Fibroblast of lung (primary cell): Measurements from ENCODE around the gene FGF14. TPM values are rescaled to one million over a fixed set of nuclear protein-coding genes. Genes with fewer than 3 reads are reported as not detected.

Experiments used
- DNase-seq, 2 donors: peaks; one replicate each; pipeline versions ENCODE4 v3.0.0 to v3.0.0-alpha.2; 2010; ENCODE audit warnings: low read depth in 2 of 2
- H2AFZ ChIP-seq: 2 replicates; pipeline ENCODE4 v1.5.1; 2012; ENCODE audit warnings: low read length, control low read depth, inconsistent platforms
- H3K27ac ChIP-seq: 2 replicates; pipeline ENCODE4 v1.5.1; 2011; ENCODE audit warnings: low read length, control low read depth; ENCODE audit not compliant: insufficient read depth
- H3K27me3 ChIP-seq: 2 replicates; pipeline ENCODE4 v1.5.1; 2011; ENCODE audit warnings: mild to moderate bottlenecking, low read length; ENCODE audit not compliant: control insufficient read depth, insufficient read depth
- H3K36me3 ChIP-seq: 2 replicates; pipeline ENCODE4 v1.5.1; 2011; ENCODE audit warnings: low read length; ENCODE audit not compliant: control insufficient read depth, insufficient read depth
- H3K4me1 ChIP-seq: 2 replicates; pipeline ENCODE4 v1.5.1; 2011; ENCODE audit warnings: low read length; ENCODE audit not compliant: control insufficient read depth, insufficient read depth; ENCODE audit errors: extremely low read depth
- H3K4me2 ChIP-seq: 2 replicates; pipeline ENCODE4 v1.5.1; 2011; ENCODE audit warnings: low read length, control low read depth; ENCODE audit not compliant: insufficient read depth; ENCODE audit errors: extremely low read depth
- H3K4me3 ChIP-seq, 4 experiments: fragments of 200-600 bp in 1 of 4; sonication (generic) in 1 of 4; replicated peaks in 1 of 4; 2 replicates each; pipeline ENCODE4 v1.5.1; 2011 to 2016; ENCODE audit warnings: low read length in 4 of 4, low read depth in 3 of 4, mild to moderate bottlenecking in 3 of 4, control low read depth in 2 of 4, inconsistent platforms in 1 of 4, mixed read lengths in 1 of 4; ENCODE audit not compliant: insufficient read depth in 1 of 4; ENCODE audit errors: control extremely low read depth in 1 of 4
- H3K79me2 ChIP-seq: 2 replicates; pipeline ENCODE4 v1.5.1; 2012; ENCODE audit warnings: mild to moderate bottlenecking, low read length, inconsistent platforms; ENCODE audit not compliant: control insufficient read depth, insufficient read depth
- H3K9ac ChIP-seq: 2 replicates; pipeline ENCODE4 v1.5.1; 2011; ENCODE audit warnings: mild to moderate bottlenecking, low read length, control low read depth; ENCODE audit not compliant: insufficient read depth
- H3K9me3 ChIP-seq: 2 replicates; pipeline ENCODE4 v1.5.1; 2012; ENCODE audit warnings: low read depth, low read length; ENCODE audit not compliant: control insufficient read depth, insufficient read depth
- H4K20me1 ChIP-seq: 2 replicates; pipeline ENCODE4 v1.5.1; 2011; ENCODE audit warnings: low read length; ENCODE audit not compliant: control insufficient read depth, insufficient read depth; ENCODE audit errors: extremely low read depth
- EZH2 ChIP-seq: IDR thresholded peaks from 2 replicates; pipeline ENCODE4 v1.5.1; 2012; ENCODE audit warnings: low read length, control low read depth, mild to moderate bottlenecking; ENCODE audit errors: missing control alignments
- polyA plus RNA-seq, 2 donors: library from polyadenylated mRNA; depleted of rRNA in 1 of 2; stranded (reverse) in 1 of 2; unstranded in 1 of 2; fragments of >200 nt; gene quantifications; 2 replicates each; pipeline ENCODE4 v1.2.1, GENCODE V29; 2011 to 2012; ENCODE audit warnings: missing spikeins in 1 of 2
- total RNA-seq: library from RNA; depleted of rRNA; stranded (reverse); fragments of >200 nt; gene quantifications from 2 replicates; pipeline ENCODE4 v1.2.1, GENCODE V29; 2014
- TF ChIP-seq, protein P1 (sequence below), 2 donors: IDR thresholded peaks in 1 of 2; conservative IDR thresholded peaks in 1 of 2; 1 replicate in 1 of 2; 2 replicates in 1 of 2; pipeline ENCODE4 v1.5.1; 2011 to 2012; ENCODE audit warnings: low read length in 2 of 2, control low read depth in 1 of 2, inconsistent platforms in 1 of 2, low read depth in 1 of 2, mild to moderate bottlenecking in 1 of 2

Gene FGF14
- total and polyA plus RNA-seq, 2 donors (not counting 1 experiment from before 2014, with no cell fraction given) = 0.94 to 7.8 TPM

DNA sequence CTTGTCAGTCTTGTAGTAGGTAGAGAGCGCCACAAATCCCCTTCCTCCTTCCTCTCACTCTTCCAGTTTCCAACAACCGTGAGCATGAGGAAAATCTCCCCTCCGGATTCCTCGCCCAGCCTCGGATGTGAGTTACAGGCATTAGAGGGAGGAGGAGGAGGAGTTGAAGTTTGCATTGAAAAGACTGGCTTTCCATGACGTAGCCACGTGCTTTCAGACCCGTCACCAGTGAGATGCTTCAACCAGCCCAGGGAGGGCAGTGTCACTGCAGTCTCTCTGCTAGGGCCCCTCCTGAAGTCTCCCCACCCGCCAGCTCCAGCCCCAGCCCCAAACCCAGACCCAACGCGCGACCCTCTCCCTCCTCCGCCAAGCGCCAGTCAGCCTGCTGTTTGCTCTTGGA lies 442 bp upstream of the FGF14 start:
- no peaks in the 10 kb centered on the region for H4K20me1 ChIP-seq
- DNase-seq = peak; percentile 48 to 70
- H3K9ac ChIP-seq = no peak overlapping the region
- TF ChIP-seq EZH2 = no peak
- TF ChIP-seq, protein P1, sequence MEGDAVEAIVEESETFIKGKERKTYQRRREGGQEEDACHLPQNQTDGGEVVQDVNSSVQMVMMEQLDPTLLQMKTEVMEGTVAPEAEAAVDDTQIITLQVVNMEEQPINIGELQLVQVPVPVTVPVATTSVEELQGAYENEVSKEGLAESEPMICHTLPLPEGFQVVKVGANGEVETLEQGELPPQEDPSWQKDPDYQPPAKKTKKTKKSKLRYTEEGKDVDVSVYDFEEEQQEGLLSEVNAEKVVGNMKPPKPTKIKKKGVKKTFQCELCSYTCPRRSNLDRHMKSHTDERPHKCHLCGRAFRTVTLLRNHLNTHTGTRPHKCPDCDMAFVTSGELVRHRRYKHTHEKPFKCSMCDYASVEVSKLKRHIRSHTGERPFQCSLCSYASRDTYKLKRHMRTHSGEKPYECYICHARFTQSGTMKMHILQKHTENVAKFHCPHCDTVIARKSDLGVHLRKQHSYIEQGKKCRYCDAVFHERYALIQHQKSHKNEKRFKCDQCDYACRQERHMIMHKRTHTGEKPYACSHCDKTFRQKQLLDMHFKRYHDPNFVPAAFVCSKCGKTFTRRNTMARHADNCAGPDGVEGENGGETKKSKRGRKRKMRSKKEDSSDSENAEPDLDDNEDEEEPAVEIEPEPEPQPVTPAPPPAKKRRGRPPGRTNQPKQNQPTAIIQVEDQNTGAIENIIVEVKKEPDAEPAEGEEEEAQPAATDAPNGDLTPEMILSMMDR (conservative IDR thresholded peaks at IDR 0.05 in 1 of 2, IDR thresholded peaks at IDR 0.05 in 1 of 2; ENCODE audit: low read depth in 1 of 2, low read length in 2 of 2) = peak; percentile 6 to 46
- no peaks in the 10 kb centered on the region for H3K27me3 ChIP-seq
- H3K4me3 ChIP-seq = peak overlapping the region; percentile 68 to 82 (median 70)
- H3K4me2 ChIP-seq = peak overlapping the region; percentile 100
- no peaks in the 10 kb centered on the region for H3K9me3 ChIP-seq
- H3K4me1 ChIP-seq = peaks cover 7% of the 10 kb centered on the region
- no peaks in the 10 kb centered on the region for H3K79me2 ChIP-seq
- H2AFZ ChIP-seq = peak overlapping the region; percentile 87
- H3K36me3 ChIP-seq = no peaks in the 10 kb centered on the region
- H3K27ac ChIP-seq = peak overlapping the region; percentile 0

DNA sequence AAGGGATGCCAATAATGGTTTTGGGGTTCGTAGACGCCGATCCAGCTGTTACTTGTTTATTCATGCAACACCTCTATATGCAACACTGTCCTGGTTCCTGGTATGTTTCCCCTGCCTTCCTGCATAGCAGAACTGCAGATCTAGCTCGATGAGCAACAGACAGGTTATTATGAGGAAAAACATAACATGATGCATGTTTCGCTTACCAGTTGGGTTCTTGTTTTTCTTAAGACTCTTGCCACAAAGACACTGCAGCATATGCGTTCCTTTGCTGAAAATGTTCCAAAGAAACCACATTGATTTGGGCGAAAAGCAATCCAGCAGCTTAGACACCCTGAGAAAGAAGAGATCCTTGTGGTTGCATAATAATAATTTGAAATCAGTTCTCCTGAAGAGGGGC lies 583 bp downstream of the FGF14 start:
- Histone ChIP-seq H4K20me1 (no peaks in the 10 kb centered on the region), H3K9me3 (no peaks in the 10 kb centered on the region), H3K27ac (no peak overlapping the region), H3K4me2 (peak overlapping the region; percentile 100), H3K36me3 (no peaks in the 10 kb centered on the region), H3K4me1 (peaks cover 7% of the 10 kb centered on the region), H3K9ac (no peak overlapping the region), H3K27me3 (no peaks in the 10 kb centered on the region), H2AFZ (peak overlapping the region; percentile 38), H3K79me2 (no peaks in the 10 kb centered on the region), H3K4me3 (peak overlapping the region; percentile 68 to 82 (median 70))
- no peak for TF ChIP-seq EZH2
- TF ChIP-seq, protein P1 (conservative IDR thresholded peaks at IDR 0.05 in 1 of 2, IDR thresholded peaks at IDR 0.05 in 1 of 2; ENCODE audit: low read depth in 1 of 2, low read length in 2 of 2) = no peak
- peak in 1 of 2 donors; percentile 48 for DNase-seq

DNA sequence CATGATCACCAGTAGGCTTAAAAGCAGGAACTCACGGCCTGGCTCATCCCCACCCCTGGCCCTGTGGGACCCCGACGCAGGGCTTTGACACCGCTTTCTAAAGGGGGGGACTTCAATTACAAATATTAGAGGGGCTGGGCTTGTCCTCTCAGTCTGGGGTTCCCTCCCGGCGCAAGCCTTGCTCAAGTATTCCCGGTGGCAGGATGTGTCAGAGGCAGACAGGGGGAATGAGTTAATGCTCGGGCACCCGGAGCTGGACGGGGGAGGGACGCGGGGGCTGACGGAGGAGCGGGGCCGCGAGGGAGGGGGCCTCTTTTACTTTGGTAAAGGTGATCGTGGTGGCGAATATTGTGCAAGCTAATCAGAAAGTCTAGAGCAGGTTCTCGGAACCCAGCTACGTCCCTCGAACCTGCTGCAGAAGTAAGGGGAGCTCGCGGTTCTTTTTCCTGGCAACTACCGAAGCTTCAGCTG lies 1.1 kb downstream of the FGF14 start:
- Histone ChIP-seq H3K4me3 (peak overlapping the region; percentile 68 to 82 (median 70)), H3K27ac (no peak overlapping the region), H3K36me3 (no peaks in the 10 kb centered on the region), H3K79me2 (no peaks in the 10 kb centered on the region), H4K20me1 (no peaks in the 10 kb centered on the region), H3K4me2 (peak overlapping the region; percentile 100), H3K9me3 (no peaks in the 10 kb centered on the region), H2AFZ (peak overlapping the region; percentile 18), H3K27me3 (no peaks in the 10 kb centered on the region), H3K9ac (no peak overlapping the region), H3K4me1 (peaks cover 7% of the 10 kb centered on the region)
- DNase-seq = peak; percentile 11 to 17
- TF ChIP-seq, protein P1 (conservative IDR thresholded peaks at IDR 0.05 in 1 of 2, IDR thresholded peaks at IDR 0.05 in 1 of 2; ENCODE audit: low read depth in 1 of 2, low read length in 2 of 2) = no peak
- TF ChIP-seq EZH2 = no peak
